ENCODE measurements around the gene SLC22A17. TPM values are rescaled to one million over a fixed set of nuclear protein-coding genes. Genes with fewer than 3 reads are reported as not detected.

The SLC22A17 gene
- total and polyA plus RNA-seq, 2 of the 13 experiments (the other 11 are each of a cell fraction or from before 2014, with no cell fraction given) = 0.95 to 1.1 TPM

- TF ChIP-seq ZFP36L2 (CRISPR knock-in tag; IDR thresholded peaks at IDR 0.05) (no peak), ZBTB4 (CRISPR knock-in tag; IDR thresholded peaks at IDR 0.05; ENCODE audit: borderline replicate concordance) (no peak), ZNF761 (CRISPR knock-in tag; conservative IDR thresholded peaks at IDR 0.05) (no peak), HBP1 (CRISPR knock-in tag; IDR thresholded peaks at IDR 0.05; ENCODE audit: low read depth) (no peak), ZBTB7A (CRISPR knock-in tag; IDR thresholded peaks at IDR 0.05) (no peak), THAP9 (CRISPR knock-in tag; IDR thresholded peaks at IDR 0.05; ENCODE audit: borderline replicate concordance) (no peak), POLR2AphosphoS2 (IDR thresholded peaks at IDR 0.05; ENCODE audit: low read depth, low read length) (no peak), ZUFSP (CRISPR knock-in tag; IDR thresholded peaks at IDR 0.05; ENCODE audit: borderline replicate concordance) (no peak), SYNCRIP (IDR thresholded peaks at IDR 0.05; ENCODE audit: insufficient read depth, low read depth, low read length) (no peak), HOXA5 (CRISPR knock-in tag; IDR thresholded peaks at IDR 0.05) (no peak), RORA (CRISPR knock-in tag; IDR thresholded peaks at IDR 0.05) (no peak), PLRG1 (conservative IDR thresholded peaks at IDR 0.05) (no peak), ZNF83 (CRISPR knock-in tag; IDR thresholded peaks at IDR 0.05; ENCODE audit: borderline replicate concordance) (no peak), GFI1 (CRISPR knock-in tag; IDR thresholded peaks at IDR 0.05; ENCODE audit: borderline replicate concordance) (0 out of 2 replicates have a peak, but pooled peaks have one; percentile 32), ZNF20 (CRISPR knock-in tag; IDR thresholded peaks at IDR 0.05) (no peak), ZBTB8A (CRISPR knock-in tag; IDR thresholded peaks at IDR 0.05; ENCODE audit: borderline replicate concordance, low read depth) (no peak), ZNF772 (CRISPR knock-in tag; IDR thresholded peaks at IDR 0.05) (no peak)
These were observed 29.8 kb downstream of the SLC22A17 start (continued) for GRCh38 chr14:23322568-23323517.
